ENCODE measurements around the gene APOBEC4. TPM values are rescaled to one million over a fixed set of nuclear protein-coding genes. Genes with fewer than 3 reads are reported as not detected.

Gene APOBEC4, protein sequence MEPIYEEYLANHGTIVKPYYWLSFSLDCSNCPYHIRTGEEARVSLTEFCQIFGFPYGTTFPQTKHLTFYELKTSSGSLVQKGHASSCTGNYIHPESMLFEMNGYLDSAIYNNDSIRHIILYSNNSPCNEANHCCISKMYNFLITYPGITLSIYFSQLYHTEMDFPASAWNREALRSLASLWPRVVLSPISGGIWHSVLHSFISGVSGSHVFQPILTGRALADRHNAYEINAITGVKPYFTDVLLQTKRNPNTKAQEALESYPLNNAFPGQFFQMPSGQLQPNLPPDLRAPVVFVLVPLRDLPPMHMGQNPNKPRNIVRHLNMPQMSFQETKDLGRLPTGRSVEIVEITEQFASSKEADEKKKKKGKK
- total RNA-seq, result not detected

- H3K4me3 ChIP-seq, result no peak within 1 kb of the TSS
- H3K36me3 ChIP-seq, result no peaks in the 10 kb centered on the region
- TF ChIP-seq POLR2A (IDR thresholded peaks at IDR 0.05) (no peak), POLR2AphosphoS5 (IDR thresholded peaks at IDR 0.05) (no peak)
- TF ChIP-seq, protein P1, sequence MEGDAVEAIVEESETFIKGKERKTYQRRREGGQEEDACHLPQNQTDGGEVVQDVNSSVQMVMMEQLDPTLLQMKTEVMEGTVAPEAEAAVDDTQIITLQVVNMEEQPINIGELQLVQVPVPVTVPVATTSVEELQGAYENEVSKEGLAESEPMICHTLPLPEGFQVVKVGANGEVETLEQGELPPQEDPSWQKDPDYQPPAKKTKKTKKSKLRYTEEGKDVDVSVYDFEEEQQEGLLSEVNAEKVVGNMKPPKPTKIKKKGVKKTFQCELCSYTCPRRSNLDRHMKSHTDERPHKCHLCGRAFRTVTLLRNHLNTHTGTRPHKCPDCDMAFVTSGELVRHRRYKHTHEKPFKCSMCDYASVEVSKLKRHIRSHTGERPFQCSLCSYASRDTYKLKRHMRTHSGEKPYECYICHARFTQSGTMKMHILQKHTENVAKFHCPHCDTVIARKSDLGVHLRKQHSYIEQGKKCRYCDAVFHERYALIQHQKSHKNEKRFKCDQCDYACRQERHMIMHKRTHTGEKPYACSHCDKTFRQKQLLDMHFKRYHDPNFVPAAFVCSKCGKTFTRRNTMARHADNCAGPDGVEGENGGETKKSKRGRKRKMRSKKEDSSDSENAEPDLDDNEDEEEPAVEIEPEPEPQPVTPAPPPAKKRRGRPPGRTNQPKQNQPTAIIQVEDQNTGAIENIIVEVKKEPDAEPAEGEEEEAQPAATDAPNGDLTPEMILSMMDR (IDR thresholded peaks at IDR 0.05), result no peak
- intact Hi-C loops (cut with DNase I; ENCODE audit: low total_unique reads), result loop anchor here (10.0 kb wide), 1 partner anchor 262 kb away; no protein-coding TSS in a partner anchor
- no peak within 1 kb of the TSS for H3K27ac ChIP-seq
- no peaks in the 10 kb centered on the region for H3K4me1 ChIP-seq
- H3K9me3 ChIP-seq, result no peaks in the 10 kb centered on the region
- H3K27me3 ChIP-seq, result no peaks in the 10 kb centered on the region
- DNase-seq (ENCODE audit: low spot score in 2 of 2), result no peak
Observed at GRCh38 chr1:183652547-183653461, at the start of gene APOBEC4. Gene APOBEC4, minus strand, starts transcription at chr1:183653316. Its CDS starts 4,535 bp downstream, at chr1:183648781.

- no peak for DNase-seq (ENCODE audit: low spot score in 2 of 2)
- intact Hi-C loops (cut with DNase I; ENCODE audit: low total_unique reads), result no loop called here
- Histone ChIP-seq H3K27me3 (no peaks in the 10 kb centered on the region), H3K4me1 (no peaks in the 10 kb centered on the region), H3K9me3 (no peaks in the 10 kb centered on the region), H3K4me3 (no peak overlapping the region), H3K36me3 (no peaks in the 10 kb centered on the region), H3K27ac (no peak overlapping the region)
- TF ChIP-seq POLR2AphosphoS5 (IDR thresholded peaks at IDR 0.05) (no peak), POLR2A (IDR thresholded peaks at IDR 0.05) (no peak)
- TF ChIP-seq, protein P1 (IDR thresholded peaks at IDR 0.05), result no peak
Observed at GRCh38 chr1:183702813-183703198, 49.7 kb upstream of the APOBEC4 start.

GRCh38 chr1:183702087-183702812, 49.1 kb upstream of the APOBEC4 start:
- Histone ChIP-seq H3K4me3 (no peak overlapping the region), H3K36me3 (no peaks in the 10 kb centered on the region), H3K27ac (no peak overlapping the region), H3K27me3 (no peaks in the 10 kb centered on the region), H3K9me3 (no peaks in the 10 kb centered on the region), H3K4me1 (no peaks in the 10 kb centered on the region)
- DNase-seq (ENCODE audit: low spot score in 2 of 2), result no peak
- intact Hi-C loops (cut with DNase I; ENCODE audit: low total_unique reads), result no loop called here
- TF ChIP-seq POLR2AphosphoS5 (IDR thresholded peaks at IDR 0.05) (no peak), POLR2A (IDR thresholded peaks at IDR 0.05) (no peak)
- TF ChIP-seq, protein P1 (IDR thresholded peaks at IDR 0.05), result no peak

DNA sequence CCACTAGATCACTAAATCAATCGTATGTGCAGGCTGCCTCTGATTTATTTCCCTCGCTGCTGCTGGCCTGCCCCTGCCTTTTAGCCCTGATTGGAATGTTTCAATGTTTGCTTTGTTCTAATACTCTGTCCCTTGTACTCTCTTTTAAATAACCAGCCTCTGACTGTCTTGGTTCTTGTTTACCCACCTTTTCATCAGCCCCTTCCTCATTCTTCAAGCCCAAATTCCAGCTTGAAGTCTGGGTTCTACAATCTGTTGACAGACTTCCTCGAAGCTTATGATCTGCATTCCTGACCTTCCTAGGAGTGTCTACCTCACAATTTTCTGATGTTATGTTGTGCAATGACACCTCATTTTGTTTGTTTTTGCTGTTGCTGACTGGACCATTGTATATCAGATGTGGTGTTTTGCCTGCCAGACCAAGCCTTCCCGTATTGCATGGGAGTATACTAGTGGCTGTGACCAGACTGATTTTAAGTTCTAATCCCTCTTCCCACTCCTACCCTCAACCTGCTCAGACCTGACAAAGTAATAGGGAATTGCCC, 46.6 kb upstream of the APOBEC4 start:
- DNase-seq (ENCODE audit: low spot score in 2 of 2), result no peak

More for the DNA sequence above, 46.6 kb upstream of the APOBEC4 start:
- intact Hi-C loops (cut with DNase I; ENCODE audit: low total_unique reads), result no loop called here
- Histone ChIP-seq H3K27ac (peak overlapping the region in 1 of 2 donors; percentile 58), H3K9me3 (no peaks in the 10 kb centered on the region), H3K4me3 (no peak overlapping the region), H3K36me3 (no peaks in the 10 kb centered on the region), H3K4me1 (no peaks in the 10 kb centered on the region), H3K27me3 (no peaks in the 10 kb centered on the region)
- TF ChIP-seq, protein P1 (IDR thresholded peaks at IDR 0.05), result no peak
- no peak for TF ChIP-seq POLR2A (IDR thresholded peaks at IDR 0.05)
- no peak for TF ChIP-seq POLR2AphosphoS5 (IDR thresholded peaks at IDR 0.05)
